HepG2 (cell line): ENCODE results near the gene TNFSF12. TPM values are rescaled to one million over a fixed set of nuclear protein-coding genes. Genes with fewer than 3 reads are reported as not detected.

Experiments used
- ATRX ChIP-seq: sonication (generic); formaldehyde crosslinking; IDR thresholded peaks from 2 replicates; pipeline ENCODE4 v1.4.0; 2020; ENCODE audit warnings: missing genetic modification reagents, borderline replicate concordance
- BHLHE40 ChIP-seq: IDR thresholded peaks from 2 replicates; pipeline ENCODE4 v1.6.1; 2011; ENCODE audit warnings: low read length, improper control_type of control experiment
- DDIT3 ChIP-seq: sonication (generic); formaldehyde crosslinking; IDR thresholded peaks from 2 replicates; pipeline ENCODE4 v1.4.0; 2020; ENCODE audit warnings: mild to moderate bottlenecking, missing genetic modification reagents
- LCORL ChIP-seq, 2 experiments: fragments of 450-650 bp in 1 of 2; sonication (generic) in 1 of 2; formaldehyde crosslinking in 1 of 2; IDR thresholded peaks; 2 replicates each; pipeline versions ENCODE4 v1.5.0 to v1.6.1; 2017 to 2020; ENCODE audit warnings: antibody characterized with exemption in 1 of 2, missing genetic modification reagents in 1 of 2
- MLLT10 ChIP-seq: sonication (generic); formaldehyde crosslinking; IDR thresholded peaks from 2 replicates; pipeline ENCODE4 v1.4.0; 2020; ENCODE audit warnings: missing genetic modification reagents
- PRMT3 ChIP-seq: sonication (generic); formaldehyde crosslinking; IDR thresholded peaks from 2 replicates; pipeline ENCODE4 v1.8.1; 2022; ENCODE audit warnings: low read depth, mild to moderate bottlenecking, moderate library complexity, missing genetic modification reagents, borderline replicate concordance
- RBM22 ChIP-seq: fragments of 200-400 bp; formaldehyde crosslinking; optimal IDR thresholded peaks from 2 replicates; pipeline ENCODE3; 2017; ENCODE audit warnings: mild to moderate bottlenecking, low read length, moderate library complexity
- REL ChIP-seq: sonication (generic); formaldehyde crosslinking; conservative IDR thresholded peaks from 2 replicates; pipeline ENCODE4 v1.8.0; 2022; ENCODE audit warnings: mild to moderate bottlenecking, missing genetic modification reagents, moderate library complexity
- SMARCC2 ChIP-seq: fragments of 450-650 bp; IDR thresholded peaks from 2 replicates; pipeline ENCODE4 v1.6.1; 2017; ENCODE audit warnings: antibody characterized with exemption, mild to moderate bottlenecking
- SNRNP70 ChIP-seq: fragments of 200-400 bp; formaldehyde crosslinking; IDR thresholded peaks from 2 replicates; pipeline ENCODE4 v1.6.1; 2017; ENCODE audit warnings: mild to moderate bottlenecking, low read depth, low read length, moderate library complexity
- TBL1XR1 ChIP-seq: fragments of 150-350 bp; IDR thresholded peaks from 2 replicates; pipeline ENCODE4 v1.6.1; 2014; ENCODE audit warnings: borderline replicate concordance, low read length; ENCODE audit not compliant: partially characterized antibody
- THAP7 ChIP-seq: sonication (generic); formaldehyde crosslinking; IDR thresholded peaks from 2 replicates; pipeline ENCODE4 v1.8.1; 2023; ENCODE audit warnings: mild to moderate bottlenecking, missing genetic modification reagents
- YEATS4 ChIP-seq: sonication (generic); formaldehyde crosslinking; IDR thresholded peaks from 2 replicates; pipeline ENCODE4 v1.4.0; 2020; ENCODE audit warnings: missing genetic modification reagents, borderline replicate concordance
- ZBTB2 ChIP-seq: sonication (generic); formaldehyde crosslinking; IDR thresholded peaks from 2 replicates; pipeline ENCODE4 v1.8.0; 2022; ENCODE audit warnings: low read depth, missing genetic modification reagents
- ZC3H4 ChIP-seq: sonication (generic); formaldehyde crosslinking; IDR thresholded peaks from 2 replicates; pipeline ENCODE4 v1.4.0; 2020; ENCODE audit warnings: missing genetic modification reagents, borderline replicate concordance
- ZFAT ChIP-seq: sonication (generic); formaldehyde crosslinking; conservative IDR thresholded peaks from 2 replicates; pipeline ENCODE4 v1.8.1; 2023; ENCODE audit warnings: missing genetic modification reagents, inconsistent platforms
- ZNF350 ChIP-seq: sonication (generic); formaldehyde crosslinking; IDR thresholded peaks from 2 replicates; pipeline ENCODE4 v1.4.0; 2020; ENCODE audit warnings: mild to moderate bottlenecking, low read depth, missing genetic modification reagents, borderline replicate concordance
- ZNF564 ChIP-seq: sonication (generic); formaldehyde crosslinking; IDR thresholded peaks from 2 replicates; pipeline ENCODE4 v1.8.1; 2023; ENCODE audit warnings: mild to moderate bottlenecking, missing genetic modification reagents
- ZNF574 ChIP-seq: sonication (generic); formaldehyde crosslinking; IDR thresholded peaks from 2 replicates; pipeline ENCODE4 v1.4.0; 2020; ENCODE audit warnings: missing genetic modification reagents
- ZNF629 ChIP-seq: sonication (generic); formaldehyde crosslinking; conservative IDR thresholded peaks from 2 replicates; pipeline ENCODE4 v1.5.0; 2020; ENCODE audit warnings: missing genetic modification reagents
- ZNF775 ChIP-seq: sonication (generic); formaldehyde crosslinking; IDR thresholded peaks from 2 replicates; pipeline ENCODE4 v1.4.0; 2020; ENCODE audit warnings: missing genetic modification reagents, mild to moderate bottlenecking, moderate library complexity, borderline replicate concordance
- ZNF776 ChIP-seq: sonication (generic); formaldehyde crosslinking; IDR thresholded peaks from 2 replicates; pipeline ENCODE4 v1.4.0; 2020; ENCODE audit warnings: mild to moderate bottlenecking, missing genetic modification reagents
- ZNF780A ChIP-seq: sonication (generic); formaldehyde crosslinking; IDR thresholded peaks from 2 replicates; pipeline ENCODE4 v1.8.0; 2022; ENCODE audit warnings: mild to moderate bottlenecking, missing genetic modification reagents, moderate library complexity
- ZSCAN29 ChIP-seq: sonication (generic); formaldehyde crosslinking; conservative IDR thresholded peaks from 2 replicates; pipeline ENCODE4 v1.4.0; 2020; ENCODE audit warnings: mild to moderate bottlenecking, missing genetic modification reagents
- polyA plus RNA-seq, 8 experiments: library from polyadenylated mRNA; depleted of rRNA in 3 of 8; stranded (reverse) in 7 of 8; unstranded in 1 of 8; fragments of >200 nt; fragmentation: Illumina TruSeq in 4 of 8; extraction: Trizol in 4 of 8; gene quantifications; 2 replicates each; pipeline versions ENCODE4 v1.2.1 to v1.2.3, GENCODE V29; 2011 to 2016; ENCODE audit warnings: low read depth in 4 of 8, missing spikeins in 1 of 8, mixed read lengths in 1 of 8; ENCODE audit not compliant: insufficient read depth in 1 of 8
- total RNA-seq, 5 experiments: library from RNA; depleted of rRNA; stranded (reverse); fragments of >200 nt; fragmentation: Illumina TruSeq; extraction: Trizol; gene quantifications; 2 replicates each; pipeline ENCODE4 v1.2.3, GENCODE V29; 2016; ENCODE audit warnings: low read depth in 1 of 5

Gene TNFSF12
- total and polyA plus RNA-seq, 2 of the 13 experiments (the other 11 are each of a cell fraction or from before 2014, with no cell fraction given): 0.93 to 7.2 TPM

GRCh38 chr17:7573324-7574080 lies 24.6 kb downstream of the TNFSF12 start (continued):
- TF ChIP-seq ZBTB2 (CRISPR knock-in tag): no peak
- TF ChIP-seq ZSCAN29 (CRISPR knock-in tag): 0 out of 2 replicates have a peak, but pooled peaks have one; percentile 7
- TF ChIP-seq RBM22: no peak
- no peak for TF ChIP-seq DDIT3 (CRISPR knock-in tag)
- TF ChIP-seq SNRNP70: no peak
- no peak for TF ChIP-seq TBL1XR1
- no peak for TF ChIP-seq SMARCC2
- no peak for TF ChIP-seq ZFAT
- no peak for TF ChIP-seq BHLHE40
- no peak for TF ChIP-seq ATRX (CRISPR knock-in tag)
- TF ChIP-seq ZC3H4 (CRISPR knock-in tag): peak; percentile 92; the same call in 1 of the 2 replicates
- no peak for TF ChIP-seq ZNF629 (CRISPR knock-in tag)
- TF ChIP-seq ZNF564 (CRISPR knock-in tag): no peak
- TF ChIP-seq PRMT3 (CRISPR knock-in tag): peak; percentile 21; the same call in 1 of the 2 replicates
- TF ChIP-seq ZNF775 (CRISPR knock-in tag): no peak
- TF ChIP-seq ZNF574 (CRISPR knock-in tag): peak; percentile 72
- no peak for TF ChIP-seq REL (CRISPR knock-in tag)
- no peak for TF ChIP-seq LCORL (IDR thresholded peaks at IDR 0.05)
- TF ChIP-seq LCORL (CRISPR knock-in tag; IDR thresholded peaks at IDR 0.05): no peak
- no peak for TF ChIP-seq MLLT10 (CRISPR knock-in tag)
- TF ChIP-seq THAP7 (CRISPR knock-in tag): no peak
- 0 out of 2 replicates have a peak, but pooled peaks have one; percentile 17 for TF ChIP-seq ZNF350 (CRISPR knock-in tag)
- TF ChIP-seq ZNF780A: 0 out of 2 replicates have a peak, but pooled peaks have one; percentile 5
- no peak for TF ChIP-seq ZNF776 (CRISPR knock-in tag)
- peak; percentile 97 for TF ChIP-seq YEATS4 (CRISPR knock-in tag)
